Measurements from ENCODE around the gene JPH2.

JPH2 gene

GRCh38 chr20:44126445-44126844 is 60.5 kb downstream of the JPH2 start:
- TF ChIP-seq POLR2A (IDR thresholded peaks at IDR 0.05; ENCODE audit: extremely low read depth, insufficient read length) (no peak), MAX (IDR thresholded peaks at IDR 0.05; ENCODE audit: low read depth, low read length) (no peak), MYC (IDR thresholded peaks at IDR 0.05; ENCODE audit: low read depth, low read length) (no peak), CTCF (IDR thresholded peaks at IDR 0.05; ENCODE audit: low read depth, low read length) (no peak)
- no peak overlapping the region for H3K4me3 ChIP-seq (ENCODE audit: low read depth, low read length)

DNA sequence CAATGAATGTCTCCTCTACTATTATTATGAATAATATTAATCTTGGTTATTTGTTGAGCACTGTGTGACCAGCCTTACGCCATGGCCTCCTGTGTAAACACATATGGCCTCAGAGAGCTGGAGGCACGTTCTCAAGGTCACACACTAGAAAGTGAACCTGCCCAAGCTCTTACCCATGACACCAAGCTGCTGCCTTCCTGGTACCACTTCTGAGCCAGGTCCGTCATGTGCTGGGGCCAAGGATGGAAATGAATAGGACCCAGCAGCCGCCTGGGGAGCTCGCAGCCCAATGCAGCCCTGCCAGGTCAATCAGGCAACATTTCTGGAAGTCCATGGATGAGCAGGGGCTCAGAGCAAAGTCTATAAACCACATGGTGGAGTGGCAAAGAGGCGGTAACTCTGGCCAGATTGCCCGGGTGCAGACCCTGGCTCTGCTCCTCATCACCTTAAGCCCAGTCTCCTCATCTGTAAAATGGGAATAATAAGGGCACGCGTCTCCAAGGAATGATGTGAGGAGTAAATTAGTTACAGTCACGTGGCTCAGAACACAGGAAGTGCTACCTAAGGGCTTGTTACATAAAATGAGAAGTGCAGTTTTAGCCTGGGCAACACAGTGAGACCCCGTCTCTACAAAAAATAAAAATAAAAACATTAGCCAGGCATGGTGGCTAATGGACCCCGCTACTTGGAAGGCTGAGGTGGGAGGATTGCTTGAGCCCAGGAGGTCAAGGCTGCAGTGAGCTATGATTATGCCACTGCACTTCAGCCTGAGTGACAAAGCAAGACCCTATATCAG is 61.5 kb downstream of the JPH2 start:
- no peak for TF ChIP-seq MAX (IDR thresholded peaks at IDR 0.05; ENCODE audit: low read depth, low read length)
- TF ChIP-seq CTCF (IDR thresholded peaks at IDR 0.05; ENCODE audit: low read depth, low read length) = no peak
- TF ChIP-seq MYC (IDR thresholded peaks at IDR 0.05; ENCODE audit: low read depth, low read length) = no peak
- no peak for TF ChIP-seq POLR2A (IDR thresholded peaks at IDR 0.05; ENCODE audit: extremely low read depth, insufficient read length)
- no peak for DNase-seq (ENCODE audit: low read depth)
- H3K4me3 ChIP-seq (ENCODE audit: low read depth, low read length) = no peak overlapping the region

More at GRCh38 chr20:44126445-44126844, 60.5 kb downstream of the JPH2 start:
- no peak for DNase-seq (ENCODE audit: low read depth)

DNA sequence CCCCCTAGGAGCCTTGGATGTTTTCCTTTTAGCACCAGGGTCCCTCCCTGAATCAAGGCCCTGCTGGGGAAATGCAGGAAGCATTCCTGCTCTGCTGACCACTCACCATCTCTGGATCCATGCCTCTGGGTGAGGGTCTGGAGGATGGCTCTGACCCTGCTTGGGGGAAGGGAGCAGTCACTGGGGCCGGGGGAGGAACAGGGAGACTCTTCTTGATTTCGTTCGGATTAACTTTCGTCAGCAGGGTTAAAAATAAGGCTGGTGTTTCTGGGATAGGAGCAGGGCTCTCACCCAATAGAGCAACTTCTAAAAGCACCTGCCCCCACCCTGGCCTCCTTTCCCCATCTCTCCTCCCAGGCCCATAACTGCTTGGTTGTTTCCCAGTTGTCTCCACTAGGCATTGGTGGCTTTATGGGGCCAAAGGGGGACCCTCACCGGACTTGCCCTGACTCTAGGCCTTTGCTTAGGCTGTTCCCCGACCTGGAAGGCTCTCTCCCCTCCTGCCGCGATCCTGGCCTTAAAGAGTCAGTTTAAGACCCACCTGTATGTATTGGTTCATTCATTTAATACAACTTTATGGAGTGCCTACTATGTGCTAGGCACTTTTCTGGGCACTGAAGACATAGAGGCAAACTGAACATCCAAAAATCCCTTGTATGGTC is 63.0 kb downstream of the JPH2 start:
- H3K4me3 ChIP-seq (ENCODE audit: low read depth, low read length) = no peak overlapping the region
- no peak for TF ChIP-seq MAX (IDR thresholded peaks at IDR 0.05; ENCODE audit: low read depth, low read length)
- TF ChIP-seq CTCF (IDR thresholded peaks at IDR 0.05; ENCODE audit: low read depth, low read length) = no peak
- TF ChIP-seq MYC (IDR thresholded peaks at IDR 0.05; ENCODE audit: low read depth, low read length) = no peak
- TF ChIP-seq POLR2A (IDR thresholded peaks at IDR 0.05; ENCODE audit: extremely low read depth, insufficient read length) = no peak

DNA sequence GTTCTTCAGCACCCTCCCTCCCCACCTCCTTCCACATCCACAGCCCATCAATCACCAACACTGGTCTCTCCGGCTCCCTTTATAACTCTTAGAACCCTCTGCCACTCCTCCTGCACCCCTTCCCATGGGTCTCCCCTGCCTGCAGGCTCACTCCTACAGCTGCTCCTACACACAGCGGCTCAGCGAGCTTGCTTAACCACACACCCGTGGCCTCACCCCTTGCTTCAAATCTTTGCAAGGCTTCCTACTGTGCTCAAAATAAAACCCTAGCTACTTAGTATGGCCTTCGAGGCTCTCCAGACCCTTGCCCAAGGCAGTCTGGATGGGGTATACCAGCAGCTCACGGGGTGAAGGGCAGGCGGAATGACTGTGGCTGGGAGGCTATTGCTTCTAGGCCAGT is 63.7 kb downstream of the JPH2 start:
- TF ChIP-seq CTCF (IDR thresholded peaks at IDR 0.05; ENCODE audit: low read depth, low read length) (no peak), MAX (IDR thresholded peaks at IDR 0.05; ENCODE audit: low read depth, low read length) (no peak), MYC (IDR thresholded peaks at IDR 0.05; ENCODE audit: low read depth, low read length) (no peak), POLR2A (IDR thresholded peaks at IDR 0.05; ENCODE audit: extremely low read depth, insufficient read length) (no peak)
- H3K4me3 ChIP-seq (ENCODE audit: low read depth, low read length) = no peak overlapping the region
- DNase-seq (ENCODE audit: low read depth) = peak; percentile 50

More for the DNA sequence above, 63.0 kb downstream of the JPH2 start:
- no peak for DNase-seq (ENCODE audit: low read depth)

DNA sequence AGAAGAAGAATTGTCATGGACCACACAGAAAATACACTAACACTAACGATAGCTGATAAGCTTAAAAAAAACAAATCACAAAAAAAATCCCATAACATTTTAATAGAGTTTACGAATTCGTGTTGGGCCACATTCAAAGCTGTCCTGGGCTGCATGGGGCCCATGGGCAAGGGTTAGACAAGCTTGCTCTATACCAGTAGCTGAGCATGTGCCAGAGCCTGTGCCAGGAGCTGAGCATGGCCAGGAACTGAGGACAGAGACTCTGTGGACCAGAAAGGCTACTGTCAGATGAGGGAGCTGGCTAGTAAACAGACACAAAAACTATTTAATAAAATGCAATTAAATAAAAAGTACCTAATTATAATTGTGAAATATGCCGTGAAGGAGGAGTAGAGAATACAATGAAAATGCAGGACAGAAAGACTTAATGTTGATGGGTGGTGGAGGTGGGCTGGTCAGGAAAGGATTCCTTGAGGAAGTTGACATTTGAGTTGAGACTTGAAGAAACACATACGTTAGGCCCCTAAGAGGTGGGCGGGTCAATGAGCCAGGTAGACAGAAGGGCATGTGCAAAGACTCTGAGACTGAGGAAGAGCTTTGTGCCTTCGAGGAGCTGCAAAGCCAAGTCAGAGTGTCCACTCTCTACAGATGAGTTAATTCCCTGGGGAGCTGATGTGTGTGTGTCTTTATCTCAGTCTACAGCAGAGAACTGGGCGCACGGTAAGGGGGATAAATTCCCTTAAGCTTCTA is 66.1 kb downstream of the JPH2 start:
- H3K4me3 ChIP-seq (ENCODE audit: low read depth, low read length) = no peak overlapping the region
- no peak for DNase-seq (ENCODE audit: low read depth)
- TF ChIP-seq POLR2A (IDR thresholded peaks at IDR 0.05; ENCODE audit: extremely low read depth, insufficient read length) = no peak
- no peak for TF ChIP-seq MYC (IDR thresholded peaks at IDR 0.05; ENCODE audit: low read depth, low read length)
- no peak for TF ChIP-seq MAX (IDR thresholded peaks at IDR 0.05; ENCODE audit: low read depth, low read length)
- TF ChIP-seq CTCF (IDR thresholded peaks at IDR 0.05; ENCODE audit: low read depth, low read length) = no peak
